Common myeloid progenitor, CD34-positive (primary cell): ENCODE results near the gene SLX4IP.

Source experiments
- CTCF ChIA-PET: fragments of 350-600 bp; sonication (Branson Sonifier 250); formaldehyde crosslinking; loops from one replicate; lab custom pipeline; 2021; ENCODE audit warnings: antibody characterized with exemption; lab: Charles Lee
- POLR2A ChIA-PET: fragments of 350-600 bp; sonication (Branson Sonifier 250); formaldehyde crosslinking; loops from one replicate; lab custom pipeline; 2021; ENCODE audit warnings: antibody characterized with exemption; lab: Charles Lee
- DNase-seq, 3 donors: peaks; one replicate each; pipeline versions ENCODE4 v3.0.0 to v3.0.0-alpha.2; 2013
- H3K27ac ChIP-seq, 2 experiments: 1 replicate in 1 of 2; 2 replicates in 1 of 2; pipeline ENCODE4 v1.7.0; 2013; ENCODE audit warnings: inconsistent platforms in 2 of 2, low read length in 2 of 2, mild to moderate bottlenecking in 2 of 2, low read depth in 1 of 2, moderate library complexity in 1 of 2; ENCODE audit not compliant: severe bottlenecking in 2 of 2, insufficient read depth in 1 of 2, poor library complexity in 1 of 2
- H3K27me3 ChIP-seq, 5 experiments: replicated peaks in 2 of 5; 1 replicate in 3 of 5; 2 replicates in 2 of 5; pipeline versions ENCODE4 v1.6.1 to v1.7.0; 2013; ENCODE audit warnings: low read length in 4 of 5, mild to moderate bottlenecking in 2 of 5, moderate library complexity in 2 of 5, inconsistent platforms in 1 of 5; ENCODE audit not compliant: insufficient read depth in 5 of 5, control insufficient read depth in 4 of 5
- H3K36me3 ChIP-seq, 4 experiments: 1 replicate in 2 of 4; 2 replicates in 2 of 4; pipeline versions ENCODE4 v1.6.1 to v1.7.0; 2013; ENCODE audit warnings: low read length in 3 of 4, control low read depth in 1 of 4, mild to moderate bottlenecking in 1 of 4; ENCODE audit not compliant: control insufficient read depth in 4 of 4, insufficient read depth in 4 of 4
- H3K4me1 ChIP-seq, 4 experiments: 1 replicate in 3 of 4; 2 replicates in 1 of 4; pipeline versions ENCODE4 v1.6.1 to v1.7.1; 2013; ENCODE audit warnings: low read length in 3 of 4, mild to moderate bottlenecking in 3 of 4, control low read depth in 1 of 4, inconsistent platforms in 1 of 4, moderate library complexity in 1 of 4; ENCODE audit not compliant: control insufficient read depth in 4 of 4, insufficient read depth in 4 of 4; ENCODE audit errors: control extremely low read depth in 1 of 4
- H3K4me3 ChIP-seq, 7 experiments: 1 replicate in 4 of 7; 2 replicates in 3 of 7; pipeline versions ENCODE4 v1.5.1 to v1.7.0; 2013; ENCODE audit warnings: mild to moderate bottlenecking in 7 of 7, low read length in 6 of 7, moderate library complexity in 6 of 7, inconsistent platforms in 2 of 7, low read depth in 2 of 7, control low read depth in 1 of 7; ENCODE audit not compliant: insufficient read depth in 4 of 7, control insufficient read depth in 1 of 7; ENCODE audit errors: extremely low read depth in 1 of 7
- H3K9me3 ChIP-seq, 5 experiments: 1 replicate in 4 of 5; 2 replicates in 1 of 5; pipeline versions ENCODE4 v1.6.1 to v1.7.1; 2013; ENCODE audit warnings: low read length in 4 of 5, mild to moderate bottlenecking in 2 of 5, inconsistent platforms in 1 of 5, low read depth in 1 of 5, moderate library complexity in 1 of 5; ENCODE audit not compliant: control insufficient read depth in 4 of 5, insufficient read depth in 2 of 5; ENCODE audit errors: control extremely low read depth in 1 of 5
- WGBS: methylation state at CpG from one replicate; pipeline ENCODE4 v1.1.5; 2013; ENCODE audit not compliant: insufficient coverage; 5-methylcytosine and 5-hydroxymethylcytosine counted together

Gene SLX4IP

DNA sequence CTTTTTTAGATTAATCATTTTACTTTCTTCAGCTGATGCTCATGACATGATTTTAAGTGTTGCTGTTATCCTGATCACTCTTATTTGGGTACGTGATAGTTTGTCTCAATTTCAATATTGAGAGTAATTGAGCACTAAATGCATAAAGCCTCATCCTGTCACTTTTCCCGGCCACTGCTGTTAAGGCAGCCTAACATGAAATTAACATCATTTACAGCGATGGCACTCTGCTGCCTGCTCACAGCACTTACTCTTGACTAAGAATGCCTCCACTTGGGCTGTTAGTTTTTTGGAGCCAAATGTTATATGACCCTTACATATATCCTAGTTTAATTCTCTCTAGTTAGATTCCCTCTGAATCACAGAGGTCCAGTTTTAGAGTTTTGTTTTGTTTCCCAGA, 107.3 kb downstream of the SLX4IP start:
- Histone ChIP-seq H3K27me3 (no peaks in the 10 kb centered on the region), H3K9me3 (no peaks in the 10 kb centered on the region), H3K4me1 (peaks cover 0 to 27% (median 11%) of the 10 kb centered on the region in 4 experiments), H3K4me3 (no peak overlapping the region), H3K36me3 (no peaks in the 10 kb centered on the region), H3K27ac (no peak overlapping the region)
- ChIA-PET CTCF (interaction anchor here (1.2 kb wide), 1 partner anchor 65 kb away, joined by 3 read pairs; no protein-coding TSS in a partner anchor), POLR2A (no interaction called here)
- 94% methylated on average over 2 of the region's 3 CpGs for WGBS
- no peak for DNase-seq

DNA sequence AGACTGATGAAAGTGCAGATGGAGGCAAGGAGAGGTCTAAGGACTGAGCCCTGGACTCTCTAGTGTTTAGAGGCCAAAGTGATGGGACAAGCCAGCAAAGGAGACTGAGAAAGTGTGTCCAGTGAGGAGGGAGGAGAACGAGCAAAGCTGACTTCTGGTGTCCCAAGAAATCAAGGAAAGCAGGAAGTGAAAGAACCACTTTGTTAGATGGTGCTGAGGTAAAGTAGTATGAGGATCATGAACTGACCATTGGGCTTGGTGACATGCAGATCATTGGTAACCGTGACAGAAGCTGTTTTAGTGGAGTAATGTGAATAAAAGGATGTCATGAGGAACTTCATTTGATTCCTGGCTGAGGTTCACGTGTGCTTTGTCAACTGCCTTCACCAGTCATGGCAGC, 108.4 kb downstream of the SLX4IP start:
- 100% methylated on average over 3 of the region's 3 CpGs for WGBS
- CTCF ChIA-PET, result interaction anchor here (0.8 to 1.3 kb wide), 4 partner anchors 8 to 66 kb away, joined by 3 read pairs; no protein-coding TSS in a partner anchor
- POLR2A ChIA-PET, result interaction anchor here (0.6 kb wide), 1 partner anchor 91 kb away, joined by 3 read pairs; no protein-coding TSS in a partner anchor

DNA sequence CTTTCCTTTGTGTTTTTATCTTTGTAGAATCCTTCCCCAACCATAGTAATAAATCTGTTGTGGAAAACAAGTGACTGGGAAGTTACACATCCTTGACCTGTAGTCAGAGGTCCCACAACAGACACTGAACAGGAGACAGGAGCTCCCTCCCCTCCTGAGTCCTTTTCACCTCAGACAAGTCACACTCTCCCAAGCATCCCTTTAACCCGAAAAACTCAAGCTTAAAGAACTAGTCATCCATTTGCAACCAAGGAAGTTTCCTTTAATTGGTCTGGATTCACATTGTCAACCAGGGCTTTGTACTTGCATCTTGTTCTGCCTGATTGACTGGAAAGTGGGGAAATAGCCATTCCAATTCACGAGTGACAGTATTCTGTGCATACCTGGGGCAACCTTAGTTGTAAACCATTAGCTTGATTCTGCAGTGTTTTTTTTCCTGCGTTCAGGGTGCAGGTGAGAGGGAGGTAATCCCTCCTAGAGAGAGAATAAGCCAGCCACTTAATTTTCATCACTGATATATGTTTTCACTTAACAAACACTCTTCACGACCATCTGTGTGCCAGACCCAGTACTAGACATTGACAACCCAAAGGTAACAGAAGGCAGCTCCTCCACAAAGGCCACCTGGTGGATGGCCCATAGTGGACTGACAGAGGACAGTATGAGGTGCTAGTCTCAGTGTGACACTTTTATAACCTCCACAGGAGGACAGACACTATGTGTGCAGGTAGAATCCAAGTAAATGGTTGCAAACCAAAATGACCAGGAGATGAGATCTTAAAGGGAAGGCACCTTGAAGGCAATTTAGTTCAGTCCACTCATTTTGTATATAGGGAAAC, 112.4 kb downstream of the SLX4IP start:
- DNase-seq, result no peak
- ChIA-PET CTCF (interaction anchor here (3.2 to 4.0 kb wide), 2 partner anchors 11 to 13 kb away, joined by 10 to 13 read pairs; no protein-coding TSS in a partner anchor), POLR2A (no interaction called here)
- Histone ChIP-seq H3K36me3 (no peaks in the 10 kb centered on the region), H3K27ac (no peak overlapping the region), H3K4me1 (peaks cover 9 to 37% (median 22%) of the 10 kb centered on the region in 4 experiments), H3K4me3 (no peak overlapping the region), H3K27me3 (no peaks in the 10 kb centered on the region), H3K9me3 (no peaks in the 10 kb centered on the region)
- 90% methylated on average over 3 of the region's 4 CpGs for WGBS

More for the DNA sequence above, 108.4 kb downstream of the SLX4IP start:
- H3K9me3 ChIP-seq, result no peaks in the 10 kb centered on the region
- no peak overlapping the region for H3K4me3 ChIP-seq
- H3K36me3 ChIP-seq, result no peaks in the 10 kb centered on the region
- H3K4me1 ChIP-seq, result peaks cover 0 to 27% (median 11%) of the 10 kb centered on the region in 4 experiments
- no peak overlapping the region for H3K27ac ChIP-seq
- no peak for DNase-seq
- no peaks in the 10 kb centered on the region for H3K27me3 ChIP-seq

DNA sequence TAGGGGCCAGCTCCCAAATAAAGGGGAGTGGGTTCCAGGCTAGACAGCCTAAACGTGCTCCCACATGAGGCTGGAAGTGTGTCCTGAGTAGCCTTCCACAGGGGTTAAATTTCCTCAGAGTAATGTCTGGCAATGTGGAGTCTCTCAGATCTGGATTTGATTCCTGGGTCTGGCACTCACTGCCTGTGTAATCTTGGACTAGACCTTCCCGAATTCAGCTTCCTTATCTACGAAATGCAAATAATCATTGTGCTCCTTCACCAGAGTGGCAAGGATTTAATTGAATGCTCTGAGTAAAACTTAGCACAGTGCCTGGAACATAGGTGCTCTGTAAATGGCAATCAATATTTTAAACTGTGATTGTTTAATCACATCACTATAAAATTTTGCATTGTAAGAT, 114.4 kb downstream of the SLX4IP start:
- POLR2A ChIA-PET, result no interaction called here
- WGBS, result 83% methylated on average over 1 of the region's 3 CpGs
- no peaks in the 10 kb centered on the region for H3K36me3 ChIP-seq
- no peak for DNase-seq
- peaks cover 9 to 41% (median 24%) of the 10 kb centered on the region in 4 experiments for H3K4me1 ChIP-seq
- H3K27me3 ChIP-seq, result no peaks in the 10 kb centered on the region
- no peak overlapping the region for H3K4me3 ChIP-seq
- CTCF ChIA-PET, result interaction anchor here (1.0 to 4.0 kb wide), 8 partner anchors 10 to 1000 kb away, joined by 3 to 13 read pairs (median 4); no protein-coding TSS in a partner anchor
- no peak overlapping the region for H3K27ac ChIP-seq
- H3K9me3 ChIP-seq, result no peaks in the 10 kb centered on the region

DNA sequence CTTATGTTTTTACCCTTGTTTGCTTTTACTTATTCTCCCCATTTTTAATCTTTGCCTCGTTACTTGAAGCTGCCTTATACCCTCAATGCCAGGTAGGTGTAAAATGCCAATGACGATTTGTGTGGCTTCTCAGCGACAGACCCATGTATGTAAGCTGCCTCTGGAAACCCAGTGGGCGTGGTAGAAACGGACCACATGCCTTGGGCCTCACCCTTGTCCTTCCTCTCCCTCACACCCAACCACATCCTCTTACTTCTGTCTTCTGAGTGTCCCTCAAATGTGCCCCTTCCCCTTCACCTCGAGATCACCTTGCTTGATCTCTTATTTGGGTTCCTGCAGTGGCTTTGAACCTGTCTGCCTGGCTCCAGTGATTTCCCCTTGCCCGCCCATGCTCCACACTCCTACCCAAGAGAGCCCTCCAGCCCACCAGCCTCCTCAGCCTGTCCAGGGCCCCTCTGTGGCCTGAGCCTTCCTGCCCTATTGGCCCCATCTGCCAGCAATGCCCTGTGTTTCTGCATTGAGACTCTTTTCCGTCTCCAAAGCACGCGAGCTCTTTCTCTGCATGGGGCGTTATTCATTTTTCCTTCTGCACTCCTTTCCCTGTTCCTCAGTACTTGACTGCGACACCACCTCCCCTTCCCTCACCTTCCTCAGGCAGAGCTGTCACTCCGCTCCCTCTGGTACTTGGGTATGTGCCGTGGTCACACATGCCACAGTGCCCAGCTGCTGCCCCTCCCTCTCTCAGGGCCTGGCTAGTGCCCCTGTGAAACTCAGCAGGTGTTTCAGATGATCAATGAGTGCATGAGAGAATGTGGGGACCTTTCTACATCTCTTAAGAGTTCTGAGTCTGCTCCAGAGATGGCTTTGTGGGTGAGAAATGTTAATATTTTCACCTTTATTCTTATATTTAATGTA, 115.4 kb downstream of the SLX4IP start:
- Histone ChIP-seq H3K9me3 (no peaks in the 10 kb centered on the region), H3K36me3 (no peaks in the 10 kb centered on the region), H3K27ac (no peak overlapping the region), H3K4me3 (peak overlapping the region in 3 of 7 experiments; percentile 6 to 28 (median 21)), H3K27me3 (no peaks in the 10 kb centered on the region), H3K4me1 (peaks cover 9 to 41% (median 24%) of the 10 kb centered on the region in 4 experiments)
- WGBS, result 62% methylated on average over 13 of the region's 14 CpGs
- ChIA-PET POLR2A (interaction anchor here (0.6 kb wide), 1 partner anchor 54 kb away, joined by 5 read pairs; no protein-coding TSS in a partner anchor), CTCF (interaction anchor here (1.0 to 4.0 kb wide), 11 partner anchors 11 to 999 kb away, joined by 3 to 13 read pairs (median 4); no protein-coding TSS in a partner anchor)
- DNase-seq, result peak in 2 of 3 donors; percentile 43 to 60

DNA sequence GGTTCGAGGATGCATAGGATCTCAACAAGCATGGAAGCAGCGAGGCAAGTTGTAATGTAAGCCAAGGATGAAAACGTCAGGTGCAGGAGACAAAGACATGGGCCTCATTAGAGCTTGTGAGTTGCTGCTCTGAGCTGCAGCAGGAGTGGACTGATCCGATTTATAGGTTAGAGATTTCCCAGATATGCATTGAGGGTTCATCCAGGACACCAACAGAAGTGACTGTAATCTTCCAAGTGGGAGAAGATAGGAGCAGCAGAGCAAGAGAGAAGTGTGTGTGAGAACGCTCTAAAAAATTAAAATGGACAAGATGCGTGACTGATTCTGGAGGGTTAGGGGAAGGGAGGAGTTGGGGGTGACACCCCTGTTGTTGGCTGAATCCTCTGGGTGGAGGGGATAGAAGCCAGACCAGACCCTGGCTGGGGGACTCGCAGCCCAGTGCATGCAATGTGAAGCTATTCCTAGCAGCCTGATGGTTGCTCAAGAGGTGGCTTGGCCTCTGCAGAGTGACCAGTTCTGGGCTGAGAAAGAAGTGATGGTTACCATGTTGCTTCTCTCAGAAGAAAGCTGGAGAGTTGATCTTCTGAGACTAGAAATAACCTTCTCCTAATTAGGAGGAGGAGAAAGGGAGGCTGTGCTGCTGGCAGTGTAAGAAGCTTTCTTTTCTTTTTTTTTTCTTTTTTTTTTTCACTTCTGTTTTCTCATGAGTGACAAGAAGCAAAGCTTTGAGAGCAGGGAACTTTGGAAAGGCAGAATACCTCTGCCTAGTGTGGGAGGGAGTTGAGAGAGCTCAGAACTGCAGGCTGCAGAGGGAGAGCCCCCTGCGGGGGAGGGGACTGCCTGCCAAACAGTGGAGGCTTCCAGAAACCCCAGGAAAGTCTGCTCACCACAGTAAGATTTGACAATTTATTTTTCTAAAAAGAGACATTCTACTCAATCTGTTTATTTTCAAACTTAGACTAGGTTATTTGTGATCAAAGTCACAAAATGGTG, 116.9 kb downstream of the SLX4IP start:
- Histone ChIP-seq H3K4me1 (peaks cover 9 to 41% (median 24%) of the 10 kb centered on the region in 4 experiments), H3K27ac (no peak overlapping the region), H3K4me3 (no peak overlapping the region), H3K36me3 (peaks cover 0 to 3% (median 1%) of the 10 kb centered on the region in 4 experiments), H3K9me3 (no peaks in the 10 kb centered on the region), H3K27me3 (no peaks in the 10 kb centered on the region)
- POLR2A ChIA-PET, result interaction anchor here (0.6 kb wide), 2 partner anchors 117 to 573 kb away, joined by 3 read pairs; no protein-coding TSS in a partner anchor
- no peak for DNase-seq
- CTCF ChIA-PET, result interaction anchor here (0.6 to 2.1 kb wide), 18 partner anchors 9 to 992 kb away, joined by 3 to 9 read pairs (median 3); no protein-coding TSS in a partner anchor
- 89% methylated on average over 7 of the region's 8 CpGs for WGBS
